Non-pigmented ciliary epithelial cell (primary cell): ENCODE measurements around the gene UBN1.
"Not testable (repeated sequence)": the region's sequence is repeated elsewhere in the genome, so short reads cannot be mapped to it uniquely, and the experiment has no call there.

Experiments used
- DNase-seq: peaks from one replicate; pipeline ENCODE4 v3.0.0-alpha.2; 2010; ENCODE audit warnings: low read depth

Gene UBN1

GRCh38 chr16:4909825-4910224, 62.5 kb downstream of the UBN1 start:
- DNase-seq, result no peak

GRCh38 chr16:4910828-4911227, 63.5 kb downstream of the UBN1 start:
- DNase-seq, result no peak

DNA sequence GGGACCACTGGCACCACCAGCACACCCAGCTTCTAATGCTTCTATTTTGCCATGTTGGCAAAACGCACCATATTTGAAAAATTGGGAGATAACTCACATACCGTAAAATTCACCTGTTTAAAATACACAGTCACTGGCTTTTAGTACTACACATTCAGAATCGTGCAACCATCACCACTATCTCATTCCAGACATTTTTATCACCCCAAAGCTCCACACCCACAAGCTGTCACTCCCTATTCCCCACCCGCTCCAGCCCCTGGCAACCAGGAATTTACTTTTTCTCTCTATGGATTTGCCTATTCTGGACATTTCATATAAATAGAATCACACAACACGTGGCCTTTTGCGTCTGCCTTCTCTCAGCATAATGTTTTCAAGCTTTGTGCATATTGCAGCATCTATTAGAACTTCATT, 64.7 kb downstream of the UBN1 start:
- no peak for DNase-seq

- DNase-seq, result no peak
These were observed 66.0 kb downstream of the UBN1 start for GRCh38 chr16:4913130-4913773.

GRCh38 chr16:4913774-4914525, 66.7 kb downstream of the UBN1 start:
- no peak for DNase-seq

- no peak for DNase-seq
These were observed 67.4 kb downstream of the UBN1 start for GRCh38 chr16:4914528-4915225.

DNA sequence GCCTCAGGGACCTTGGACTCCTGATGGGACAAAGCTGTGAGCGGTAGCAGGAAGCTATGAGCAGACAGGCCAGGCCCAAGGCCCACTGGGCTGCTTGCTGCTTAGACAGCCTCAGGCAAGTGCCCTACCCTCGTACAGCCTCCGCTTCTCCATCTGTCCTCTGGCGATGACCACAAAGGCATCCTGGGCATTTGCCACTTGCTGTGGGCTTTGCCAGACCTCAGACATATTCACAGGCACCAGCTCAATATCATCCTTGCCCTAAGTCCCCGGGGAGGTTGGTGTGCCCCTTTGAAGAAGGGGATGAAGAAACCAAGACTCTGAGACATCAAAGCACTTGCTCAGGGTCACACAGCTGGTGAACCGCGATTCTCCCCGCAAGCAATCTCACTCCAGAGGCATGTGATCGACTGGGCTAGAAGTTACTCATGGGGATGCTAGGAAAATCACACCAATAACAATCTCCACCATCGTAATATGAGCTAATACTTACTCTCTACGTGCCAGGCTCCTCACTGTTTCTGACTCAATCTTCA, 68.0 kb downstream of the UBN1 start:
- peak; percentile 86 for DNase-seq

- no peak for DNase-seq
These were observed 69.8 kb downstream of the UBN1 start for GRCh38 chr16:4917117-4917516.

DNA sequence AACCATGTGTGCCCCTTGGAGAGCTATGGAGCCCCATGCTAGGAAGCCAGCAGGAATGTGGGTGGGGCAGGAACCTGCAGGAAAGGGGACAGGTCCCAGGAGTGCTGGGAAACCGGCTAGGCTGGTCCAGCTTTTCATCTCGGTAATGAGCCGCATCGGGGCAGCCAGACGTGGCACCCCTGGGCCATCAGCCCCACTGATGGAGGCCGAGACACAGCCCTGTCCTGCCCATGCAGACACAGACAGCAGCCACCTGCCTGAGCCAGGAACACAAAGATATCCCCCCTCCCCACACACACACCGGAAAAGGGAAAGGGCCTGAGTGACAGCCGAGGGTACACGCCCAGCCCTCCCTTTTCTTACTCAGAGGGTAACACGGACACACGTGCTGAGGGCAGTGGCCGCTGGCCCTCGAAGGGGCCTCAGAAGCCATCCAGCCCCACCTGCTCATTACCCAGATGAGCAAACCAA, 71.5 kb downstream of the UBN1 start:
- DNase-seq, result no peak

DNA sequence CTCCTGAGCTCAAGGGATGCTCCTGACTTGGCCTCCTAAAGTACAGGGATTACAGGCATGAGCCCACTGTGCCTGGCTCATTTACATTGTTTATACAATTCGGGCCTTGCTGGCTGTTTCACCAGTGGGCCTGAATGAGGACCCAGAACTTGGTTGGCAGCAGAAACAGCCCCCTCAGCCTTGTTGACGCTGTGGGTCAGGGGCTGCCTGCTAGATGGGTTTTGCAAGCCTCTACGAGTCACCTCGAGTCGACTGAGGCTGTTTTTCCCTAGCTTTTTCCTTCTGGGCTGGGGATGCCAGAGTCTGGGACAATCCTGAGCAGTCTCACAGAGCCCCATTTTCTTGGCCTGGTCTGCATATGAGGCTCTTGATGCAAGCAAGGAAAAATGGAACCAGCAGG, 73.5 kb downstream of the UBN1 start:
- DNase-seq, result no peak

GRCh38 chr16:4922721-4923342, 75.6 kb downstream of the UBN1 start:
- DNase-seq, result no peak

- no peak for DNase-seq
These were observed 76.6 kb downstream of the UBN1 start for GRCh38 chr16:4923853-4924252.

- no peak for DNase-seq
These were observed 77.5 kb downstream of the UBN1 start for GRCh38 chr16:4924593-4925292.

DNA sequence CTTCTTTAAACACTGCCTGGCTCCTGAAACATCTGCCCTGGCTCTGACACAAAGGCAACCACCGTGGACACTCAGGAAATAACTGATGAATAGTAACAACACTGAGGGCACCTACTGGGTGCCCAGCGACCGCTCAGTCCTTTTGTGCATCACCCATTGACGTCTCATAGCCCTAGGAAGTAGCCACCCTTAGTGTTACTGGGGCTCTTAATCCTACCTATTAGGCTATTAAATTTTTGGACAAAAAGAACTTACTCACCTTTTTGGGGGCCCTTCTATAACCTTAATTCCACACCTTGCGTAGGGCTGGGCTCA, 78.0 kb downstream of the UBN1 start:
- no peak for DNase-seq

GRCh38 chr16:4925791-4926190, 78.5 kb downstream of the UBN1 start:
- no peak for DNase-seq

DNA sequence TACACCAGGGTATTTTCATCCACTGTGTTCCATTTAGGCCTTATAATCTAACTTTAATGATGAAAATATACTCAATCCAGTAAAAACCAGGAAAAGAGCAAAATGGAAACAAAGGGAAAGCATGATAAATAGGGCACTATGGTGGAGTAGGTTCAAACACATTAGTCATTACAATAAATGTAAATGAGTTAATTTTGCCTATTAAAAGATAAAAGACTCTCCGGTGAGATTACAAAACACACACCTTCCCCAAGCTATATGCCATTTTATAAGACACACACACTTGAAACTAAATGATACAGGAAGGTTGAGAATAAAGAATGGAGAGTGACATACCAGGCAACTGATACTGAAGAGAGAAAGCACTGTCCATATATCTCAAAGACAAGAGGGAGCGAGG, 79.6 kb downstream of the UBN1 start:
- no peak for DNase-seq

DNA sequence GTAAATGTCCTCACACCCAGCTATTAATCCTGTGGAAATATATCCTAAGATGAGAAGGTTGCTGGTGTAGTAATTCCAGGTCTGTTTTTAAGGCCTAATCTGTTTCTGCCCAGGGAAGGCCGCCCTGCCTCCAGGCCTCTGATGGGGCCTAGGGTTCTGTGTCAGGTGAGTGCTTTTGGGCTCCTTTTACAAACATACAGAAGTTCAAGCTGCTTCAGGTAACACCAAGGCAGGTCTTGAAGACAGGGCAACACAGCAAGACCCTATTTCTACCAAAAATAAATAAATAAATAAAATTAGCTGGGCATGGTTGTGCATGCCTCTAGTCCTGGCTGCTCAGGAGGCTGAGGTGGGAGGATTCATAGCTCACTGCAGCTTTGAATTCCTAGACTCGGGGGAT, 80.4 kb downstream of the UBN1 start:
- no peak for DNase-seq

DNA sequence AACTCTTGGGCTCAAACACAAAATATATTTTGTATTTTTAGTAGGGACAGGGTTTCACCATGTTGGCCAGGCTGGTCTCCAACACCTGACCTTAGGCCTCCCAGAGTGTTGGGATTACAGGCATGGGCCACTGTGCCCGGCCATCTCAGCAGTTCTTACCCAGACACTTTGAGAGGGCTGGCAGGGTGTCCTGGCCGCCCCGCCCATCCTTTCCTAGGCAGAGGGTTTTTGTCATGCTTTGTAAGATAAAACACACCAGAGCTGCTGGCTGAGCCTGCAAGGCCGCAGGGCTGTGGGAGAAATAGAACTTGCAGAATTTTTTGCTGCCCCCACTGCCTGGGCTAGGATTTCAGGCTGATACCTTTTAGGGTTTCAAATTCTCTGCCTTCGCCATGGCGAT, 80.9 kb downstream of the UBN1 start:
- DNase-seq, result no peak

GRCh38 chr16:4929619-4930018, 82.3 kb downstream of the UBN1 start:
- DNase-seq, result not testable (repeated sequence)

DNA sequence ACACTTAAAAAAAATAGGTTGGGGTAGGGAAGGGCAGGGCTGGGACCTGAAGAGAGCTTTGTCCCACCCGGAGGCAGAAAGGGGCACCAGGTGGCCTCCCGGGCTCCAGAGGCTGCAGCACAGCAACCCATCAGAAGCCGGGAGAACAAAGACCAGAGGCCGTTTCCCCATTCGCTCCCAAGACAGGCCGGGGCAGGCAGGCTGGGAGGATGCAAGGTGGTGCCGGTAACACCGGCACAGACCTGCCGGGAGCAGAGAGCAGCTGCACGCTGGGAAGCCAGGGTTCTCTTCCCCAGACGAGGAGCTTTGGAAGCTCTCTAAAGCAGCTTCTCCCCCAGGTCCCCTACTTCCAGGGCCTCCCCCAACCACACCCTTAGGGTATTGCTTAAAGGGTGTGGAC, 84.1 kb downstream of the UBN1 start:
- DNase-seq, result no peak
